Stomach smooth muscle (tissue), 2 donors: ENCODE results near the gene TRIM31.
"Not testable (repeated sequence)": the region's sequence is repeated elsewhere in the genome, so short reads cannot be mapped to it uniquely, and the experiment has no call there.

Source experiments
- H3K27ac ChIP-seq: one replicate; pipeline ENCODE4 v1.7.0; 2013; ENCODE audit warnings: mild to moderate bottlenecking, low read length, inconsistent platforms
- H3K27me3 ChIP-seq, 2 donors: one replicate each; pipeline ENCODE4 v1.7.0; 2013; ENCODE audit warnings: low read length in 2 of 2; ENCODE audit not compliant: insufficient read depth in 2 of 2, control insufficient read depth in 1 of 2
- H3K36me3 ChIP-seq, 2 donors: one replicate each; pipeline ENCODE4 v1.7.0; 2013; ENCODE audit warnings: low read length in 2 of 2; ENCODE audit not compliant: control insufficient read depth in 2 of 2, insufficient read depth in 2 of 2
- H3K4me1 ChIP-seq: one replicate; pipeline ENCODE4 v1.7.0; 2013; ENCODE audit warnings: low read length; ENCODE audit not compliant: control insufficient read depth, insufficient read depth
- H3K4me3 ChIP-seq, 2 donors: one replicate each; pipeline ENCODE4 v1.7.0; 2013; ENCODE audit warnings: low read length in 2 of 2
- H3K9ac ChIP-seq, 2 donors: one replicate each; pipeline ENCODE4 v1.7.0; 2013; ENCODE audit warnings: low read length in 2 of 2, mild to moderate bottlenecking in 1 of 2
- H3K9me3 ChIP-seq, 2 donors: one replicate each; pipeline ENCODE4 v1.7.0; 2013; ENCODE audit warnings: low read length in 2 of 2; ENCODE audit not compliant: control insufficient read depth in 2 of 2
- donor health status: healthy.
- donor health status: Pancreatic carcinoma.

The TRIM31 gene

GRCh38 chr6:30130887-30131862 is 18.3 kb upstream of the TRIM31 start:
- no peaks in the 10 kb centered on the region for H3K9me3 ChIP-seq
- H3K4me3 ChIP-seq = no peak overlapping the region
- no peak overlapping the region for H3K27ac ChIP-seq
- H3K9ac ChIP-seq = no peak overlapping the region
- peaks cover 56% of the 10 kb centered on the region in 2 donors for H3K27me3 ChIP-seq
- H3K4me1 ChIP-seq = peaks cover 10% of the 10 kb centered on the region
- no peaks in the 10 kb centered on the region for H3K36me3 ChIP-seq

- Histone ChIP-seq H3K9ac (no peak overlapping the region), H3K27ac (no peak overlapping the region)
Measured at GRCh38 chr6:30130179-30130679, 17.3 kb upstream of the TRIM31 start.

GRCh38 chr6:30129265-30130178 is 16.6 kb upstream of the TRIM31 start:
- no peaks in the 10 kb centered on the region for H3K36me3 ChIP-seq
- H3K4me1 ChIP-seq = peaks cover 10% of the 10 kb centered on the region
- no peak overlapping the region for H3K9ac ChIP-seq
- no peak overlapping the region for H3K27ac ChIP-seq
- no peaks in the 10 kb centered on the region for H3K9me3 ChIP-seq
- peaks cover 50 to 55% of the 10 kb centered on the region in 2 donors for H3K27me3 ChIP-seq
- H3K4me3 ChIP-seq = no peak overlapping the region

More at GRCh38 chr6:30130179-30130679, 17.3 kb upstream of the TRIM31 start:
- Histone ChIP-seq H3K27me3 (peaks cover 50 to 58% of the 10 kb centered on the region in 2 donors), H3K36me3 (no peaks in the 10 kb centered on the region), H3K4me1 (peaks cover 10% of the 10 kb centered on the region), H3K4me3 (no peak overlapping the region), H3K9me3 (no peaks in the 10 kb centered on the region)

GRCh38 chr6:30127238-30128093 is 14.6 kb upstream of the TRIM31 start:
- Histone ChIP-seq H3K36me3 (no peaks in the 10 kb centered on the region), H3K4me3 (peak overlapping the region in 1 of 2 donors; percentile 29), H3K9ac (no peak overlapping the region), H3K27ac (no peak overlapping the region), H3K27me3 (peaks cover 52 to 55% of the 10 kb centered on the region in 2 donors), H3K4me1 (peaks cover 10% of the 10 kb centered on the region), H3K9me3 (no peaks in the 10 kb centered on the region)

- no peaks in the 10 kb centered on the region for H3K36me3 ChIP-seq
- no peak overlapping the region for H3K4me3 ChIP-seq
- no peaks in the 10 kb centered on the region for H3K9me3 ChIP-seq
- H3K4me1 ChIP-seq = peaks cover 4% of the 10 kb centered on the region
- no peak overlapping the region for H3K9ac ChIP-seq
- peaks cover 21 to 22% of the 10 kb centered on the region in 2 donors for H3K27me3 ChIP-seq
- H3K27ac ChIP-seq = no peak overlapping the region
Measured at GRCh38 chr6:30122515-30122914, 9.6 kb upstream of the TRIM31 start.

- Histone ChIP-seq H3K27ac (no peak overlapping the region), H3K36me3 (no peaks in the 10 kb centered on the region), H3K9me3 (no peaks in the 10 kb centered on the region), H3K9ac (no peak overlapping the region), H3K4me1 (no peaks in the 10 kb centered on the region), H3K27me3 (peaks cover 13 to 16% of the 10 kb centered on the region in 2 donors), H3K4me3 (no peak overlapping the region)
Measured at GRCh38 chr6:30121446-30122366, 8.8 kb upstream of the TRIM31 start.

- not testable (repeated sequence) for H3K4me3 ChIP-seq, H3K27ac ChIP-seq, H3K9me3 ChIP-seq, H3K9ac ChIP-seq, H3K36me3 ChIP-seq, H3K27me3 ChIP-seq, H3K4me1 ChIP-seq
Measured at GRCh38 chr6:30118691-30119090, 5.8 kb upstream of the TRIM31 start.

- Histone ChIP-seq H3K4me3 (no peak overlapping the region), H3K9me3 (no peaks in the 10 kb centered on the region), H3K27me3 (peaks cover 14 to 21% of the 10 kb centered on the region in 2 donors), H3K9ac (no peak overlapping the region), H3K27ac (no peak overlapping the region), H3K4me1 (no peaks in the 10 kb centered on the region), H3K36me3 (no peaks in the 10 kb centered on the region)
Measured at GRCh38 chr6:30116724-30117123, 3.8 kb upstream of the TRIM31 start.

- Histone ChIP-seq H3K36me3 (no peaks in the 10 kb centered on the region), H3K27ac (no peak overlapping the region), H3K9ac (no peak overlapping the region), H3K4me3 (no peak overlapping the region), H3K27me3 (peaks cover 22 to 23% of the 10 kb centered on the region in 2 donors), H3K9me3 (no peaks in the 10 kb centered on the region), H3K4me1 (no peaks in the 10 kb centered on the region)
Measured at GRCh38 chr6:30113841-30114240, 951 bp upstream of the TRIM31 start.
